Stimulated activated CD4-positive, alpha-beta T cell treated with anti-CD3 and anti-CD28 coated beads, Interleukin-15, amount 100 ng/mL, for 24 hours (primary cell): ENCODE data around the gene TKFC.
"Not testable (repeated sequence)": the region's sequence is repeated elsewhere in the genome, so short reads cannot be mapped to it uniquely, and the experiment has no call there.

Experiments
- DNase-seq: peaks from one replicate; pipeline ENCODE4 v3.0.0-alpha.2; 2020

The TKFC gene

GRCh38 chr11:61369372-61370348, 36.6 kb downstream of the TKFC start:
- no peak for DNase-seq

DNA sequence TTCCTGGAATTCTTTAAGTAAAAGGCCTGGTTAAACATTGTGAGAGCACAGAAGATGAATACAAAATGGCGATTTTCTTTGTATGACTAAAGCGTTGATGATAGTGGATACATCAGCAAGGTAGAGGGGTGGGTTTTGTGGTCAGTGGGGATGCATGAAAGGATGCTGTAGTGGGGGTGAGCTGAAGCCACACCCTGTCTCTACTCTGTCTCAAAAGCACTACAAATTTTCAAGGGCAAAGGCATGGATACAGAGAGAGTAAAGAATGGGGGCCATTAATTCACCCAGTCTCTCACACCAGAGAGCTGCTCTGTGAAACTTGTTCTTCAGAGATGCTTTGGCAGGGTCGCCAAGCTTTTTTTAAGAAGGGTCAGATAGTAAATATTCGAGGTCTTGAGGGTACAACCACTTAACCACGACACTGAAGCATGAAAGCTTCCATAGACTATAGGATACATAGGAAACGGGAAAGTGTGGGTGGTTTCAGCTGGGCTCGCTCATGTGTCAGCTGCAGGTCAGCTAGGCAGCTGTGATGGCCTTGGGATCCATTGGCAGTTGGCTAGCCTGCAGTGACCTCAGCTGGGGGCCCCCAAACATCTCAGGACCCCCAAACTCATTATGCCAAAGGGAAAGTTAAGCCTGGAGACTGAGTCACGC, 37.4 kb downstream of the TKFC start:
- DNase-seq = no peak

DNA sequence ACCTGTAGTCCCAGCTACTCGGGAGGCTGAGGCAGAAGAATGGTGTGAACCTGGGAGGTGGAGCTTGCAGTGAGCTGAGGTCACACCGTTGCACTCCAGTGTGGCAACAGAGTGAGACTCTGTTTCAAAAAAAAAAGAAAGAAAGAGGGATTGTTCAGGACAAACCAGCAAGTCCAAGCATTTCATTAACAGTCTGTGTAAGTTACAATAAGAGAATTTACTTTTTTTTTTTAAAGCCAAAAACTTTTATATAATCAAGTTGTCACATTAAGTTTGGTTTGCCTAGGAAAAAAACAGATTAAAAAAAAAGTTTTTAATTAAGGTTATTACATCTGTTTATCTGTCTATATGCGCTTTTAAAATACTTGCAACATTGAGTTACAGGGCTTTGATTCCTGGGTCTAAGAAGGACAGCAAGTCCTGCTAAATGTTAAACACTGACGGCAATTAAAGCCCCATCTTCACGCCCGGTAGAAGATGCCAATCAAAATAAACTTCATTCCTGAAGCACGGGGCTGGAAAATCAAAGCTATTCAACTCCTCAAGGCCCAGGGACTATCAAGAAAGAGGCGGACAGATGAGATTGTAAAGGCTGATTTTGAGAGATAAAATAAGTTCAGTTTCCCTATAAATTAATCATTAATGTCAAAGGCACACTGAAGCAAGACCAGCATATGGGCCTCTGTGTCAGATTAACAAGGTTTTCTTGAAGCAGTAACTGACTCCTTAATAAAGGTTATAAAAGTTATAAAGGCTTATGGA, 39.8 kb downstream of the TKFC start:
- no peak for DNase-seq

- no peak for DNase-seq
Observed at GRCh38 chr11:61375761-61376108, 42.7 kb downstream of the TKFC start.

- no peak for DNase-seq
Observed at GRCh38 chr11:61377461-61378160, 44.6 kb downstream of the TKFC start.

DNA sequence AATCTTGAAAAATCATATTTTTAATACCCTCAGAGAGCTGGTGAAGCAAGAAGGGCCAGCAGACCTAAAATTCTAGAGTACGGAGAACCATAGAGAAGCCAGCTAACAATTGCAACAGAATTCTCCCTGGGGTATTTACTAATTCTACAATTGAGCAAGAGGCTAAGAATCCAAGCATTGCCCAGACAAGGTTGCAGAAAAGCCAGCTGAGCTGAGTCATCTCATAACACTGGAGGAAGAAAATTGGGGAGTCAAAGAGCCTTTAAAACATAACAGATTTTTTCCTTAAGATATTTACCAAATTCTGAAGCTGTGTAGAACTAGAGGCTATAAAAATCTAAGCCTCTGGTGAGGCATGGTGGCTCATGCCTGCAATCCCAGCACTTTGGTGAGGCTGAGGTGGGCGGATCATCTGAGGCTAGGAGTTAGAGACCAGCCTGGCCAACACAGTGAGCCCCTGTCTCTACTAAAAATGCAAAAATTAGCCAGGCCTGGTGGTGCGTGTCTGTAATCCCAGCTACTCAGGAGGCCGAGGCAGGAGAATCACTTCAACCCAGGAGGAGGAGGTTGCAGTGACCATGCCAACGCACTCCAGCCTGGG, 45.8 kb downstream of the TKFC start:
- DNase-seq = no peak

GRCh38 chr11:61380884-61381283, 47.9 kb downstream of the TKFC start:
- no peak for DNase-seq

- DNase-seq = not testable (repeated sequence)
Observed at GRCh38 chr11:61383859-61384258, 50.8 kb downstream of the TKFC start.

DNA sequence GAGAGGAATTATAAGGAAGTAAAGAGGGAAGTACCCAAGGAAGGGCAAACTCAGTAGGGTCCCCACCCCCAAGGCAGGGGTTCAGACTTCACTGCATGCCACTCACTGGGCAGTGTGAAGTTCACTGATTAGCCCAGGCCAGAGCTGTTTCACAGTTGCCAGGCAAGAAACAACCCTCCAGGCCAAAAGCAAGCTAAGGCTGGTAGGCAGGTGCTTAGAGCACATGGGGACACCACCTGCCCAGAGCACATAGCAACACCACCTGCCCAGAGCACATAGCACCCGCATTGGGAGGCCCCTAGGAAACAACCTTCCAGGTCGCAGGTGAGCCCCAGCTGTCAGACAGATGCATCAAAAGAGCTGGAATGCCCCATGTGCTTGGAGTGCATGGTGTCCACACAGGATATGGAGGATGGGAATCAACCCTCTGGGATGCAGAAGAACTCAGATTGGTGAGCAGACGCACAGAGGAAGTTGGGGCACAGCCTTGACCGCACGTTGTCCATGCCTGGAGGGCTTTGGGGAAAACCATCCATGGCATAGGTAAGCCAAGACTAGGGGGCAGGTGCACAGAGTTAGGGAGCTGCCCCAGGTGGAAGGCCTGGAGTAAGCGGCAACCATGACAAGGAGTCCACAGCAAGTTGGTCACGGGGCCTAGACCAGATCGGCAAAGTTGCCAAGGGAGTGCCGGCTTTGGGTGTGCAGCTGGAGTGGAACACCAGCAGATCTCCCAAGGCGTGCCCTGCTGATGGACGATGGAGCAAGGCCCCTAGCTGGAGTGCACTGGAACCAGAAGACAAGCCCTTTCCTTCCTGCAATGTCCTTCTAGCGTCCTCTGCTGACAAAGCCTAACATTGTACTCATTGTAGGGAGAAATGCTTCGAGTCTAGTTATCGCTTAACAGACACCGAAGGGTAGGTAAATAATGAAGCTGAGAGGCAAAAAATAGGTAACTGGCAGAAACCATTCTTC, 51.5 kb downstream of the TKFC start:
- DNase-seq = no peak

- no peak for DNase-seq
Observed at GRCh38 chr11:61390161-61390560, 57.1 kb downstream of the TKFC start.

DNA sequence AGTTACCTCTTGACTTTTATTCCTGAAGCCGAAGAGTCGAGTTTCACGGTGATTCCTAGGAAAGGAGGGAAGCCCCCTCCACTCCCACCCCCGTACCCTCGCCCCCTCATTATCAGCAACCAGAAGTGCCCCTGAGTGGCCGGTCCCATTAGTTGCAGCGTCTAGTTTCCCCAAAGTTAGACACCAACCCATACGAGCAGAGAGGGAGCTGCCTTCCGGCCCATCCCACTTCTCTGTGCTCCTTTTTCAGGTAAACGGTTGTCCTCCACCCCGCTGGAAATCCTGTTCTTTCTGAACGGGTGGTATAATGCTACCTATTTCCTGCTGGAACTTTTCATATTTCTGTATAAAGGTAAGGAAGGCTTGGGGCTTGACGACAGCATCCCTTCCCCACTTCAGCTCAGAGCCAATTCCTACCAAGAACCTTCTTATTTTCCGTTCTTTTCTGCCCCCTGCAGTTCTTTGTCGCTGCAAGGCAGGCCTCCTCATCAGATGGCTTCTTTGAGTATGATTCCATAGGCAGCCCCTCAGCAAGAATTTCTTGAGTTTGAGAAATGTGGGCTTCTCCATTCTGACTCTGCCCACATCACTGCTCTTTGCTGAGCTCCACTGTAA, 60.1 kb downstream of the TKFC start:
- no peak for DNase-seq
